SHP77 treated with DMSO at 0.1 percent for 48 hours (cell line): ENCODE results near the gene SP9.

ENCODE experiments used
- DNase-seq: peaks from one replicate; lab custom pipeline; 2025; lab: John Stamatoyannopoulos, UW

The SP9 gene

DNA sequence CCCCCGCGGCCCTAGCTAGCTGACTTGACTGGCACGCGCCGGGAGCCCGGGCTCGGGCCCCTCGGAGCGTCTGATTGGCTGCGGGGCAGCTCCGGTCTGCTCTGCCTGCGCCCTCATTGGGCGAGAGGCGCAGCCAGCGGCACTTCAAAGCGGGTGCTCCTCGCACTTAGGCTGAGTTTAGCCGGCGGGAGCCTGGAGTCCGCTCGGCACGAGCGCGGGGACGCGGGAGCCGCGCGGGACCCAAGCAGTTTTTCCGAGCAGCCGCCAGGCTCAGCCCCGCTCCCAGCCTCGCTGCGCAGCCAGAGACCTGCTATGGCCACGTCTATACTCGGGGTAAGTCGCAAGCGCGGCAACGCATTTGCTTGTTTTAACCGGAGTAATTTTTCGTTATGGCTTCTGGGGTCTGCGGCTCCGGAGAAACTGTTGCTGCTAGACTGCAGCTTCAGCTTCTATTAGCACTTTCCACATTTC lies at the start of gene SP9:
Gene SP9 (plus strand): TSS at position 174 of the 471 bp plus-strand sequence. CDS start 139 bp downstream, at position 313.
- no peak for DNase-seq

DNA sequence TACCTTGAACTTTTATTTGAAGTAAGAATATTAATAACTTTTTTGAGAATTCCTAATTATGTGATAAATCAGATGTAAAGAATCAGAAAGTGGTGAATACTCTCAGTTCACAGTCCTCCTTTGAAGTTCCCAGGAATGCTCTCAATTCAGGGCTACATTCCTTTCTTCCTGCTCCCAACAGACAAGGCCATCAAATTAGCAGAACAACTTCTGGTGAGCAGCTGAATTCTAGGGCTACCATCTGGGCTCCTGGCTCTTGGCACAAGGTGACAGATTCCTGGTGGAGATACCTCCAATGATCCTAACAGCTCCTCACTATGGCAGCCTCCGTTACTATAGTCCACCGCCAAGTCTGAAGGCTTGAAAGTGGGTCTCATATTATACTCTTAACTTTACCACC lies 48.6 kb upstream of the SP9 start:
- DNase-seq: no peak

DNA sequence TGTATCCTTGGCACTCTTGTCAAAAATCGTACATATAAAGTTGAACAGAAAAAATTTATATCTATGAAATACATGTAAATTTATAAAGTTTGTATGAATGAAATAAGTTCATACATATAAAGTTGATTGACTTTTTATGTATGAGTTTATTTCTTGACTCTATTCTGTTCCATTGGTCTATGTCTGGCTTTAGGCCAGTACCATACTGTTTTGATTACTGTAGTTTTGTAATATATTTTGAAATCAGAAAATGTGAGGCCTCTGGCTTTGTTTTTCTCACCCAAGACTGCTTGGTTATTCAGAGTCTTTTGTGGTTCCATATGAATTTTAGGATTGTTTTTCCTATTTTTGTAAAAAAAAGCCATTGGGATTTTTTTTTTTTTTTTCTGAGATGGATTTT lies 41.8 kb upstream of the SP9 start:
- no peak for DNase-seq

DNA sequence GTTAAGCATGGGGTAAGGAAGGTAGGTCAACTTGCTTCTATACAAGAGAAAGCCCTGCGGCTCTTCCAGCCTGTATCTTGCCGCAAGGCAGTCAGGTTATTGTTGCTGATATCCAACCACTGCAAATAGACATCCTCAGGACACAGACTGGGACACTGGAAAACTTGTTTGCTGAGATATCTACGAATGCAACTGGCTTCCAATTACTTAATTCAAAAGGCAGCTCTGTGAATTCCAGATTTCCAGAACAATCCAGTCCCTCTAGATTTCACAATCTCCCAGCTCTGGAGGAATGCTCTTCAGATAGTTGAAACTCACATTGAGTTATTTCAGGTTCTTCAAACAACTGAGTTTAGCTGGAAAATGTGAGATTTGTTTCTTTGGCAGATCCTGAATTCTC lies 34.6 kb upstream of the SP9 start:
- DNase-seq: no peak

DNA sequence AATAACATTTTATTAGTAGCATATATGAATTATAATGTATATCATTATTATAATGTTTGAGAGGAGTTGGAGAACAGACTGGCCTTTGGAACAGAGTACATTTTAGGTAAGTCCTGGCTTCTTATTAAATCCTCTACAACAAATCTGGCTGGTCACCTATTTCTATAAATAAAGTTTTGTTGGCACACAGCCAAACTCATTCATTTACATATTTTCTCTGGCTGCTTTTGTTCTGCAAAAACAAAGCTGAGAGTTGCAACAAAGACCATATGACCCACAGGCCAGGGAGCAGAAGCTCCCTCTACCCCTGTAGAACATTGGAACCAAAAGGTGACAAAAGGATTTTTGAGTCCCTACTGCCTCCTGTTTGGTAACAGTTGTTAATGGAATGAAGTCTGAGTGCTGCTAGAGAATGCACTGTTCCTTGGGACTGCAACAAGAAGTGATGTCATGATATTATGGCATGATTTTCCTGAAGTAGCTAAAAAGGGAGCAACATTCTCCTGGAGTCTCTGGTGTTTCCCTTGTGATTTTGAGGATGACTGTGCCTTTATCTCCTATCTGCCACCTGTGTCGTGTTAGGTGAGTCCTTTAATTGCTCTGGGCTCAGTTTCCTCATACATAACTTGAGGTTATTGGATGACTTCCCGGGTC lies 22.0 kb upstream of the SP9 start:
- no peak for DNase-seq

DNA sequence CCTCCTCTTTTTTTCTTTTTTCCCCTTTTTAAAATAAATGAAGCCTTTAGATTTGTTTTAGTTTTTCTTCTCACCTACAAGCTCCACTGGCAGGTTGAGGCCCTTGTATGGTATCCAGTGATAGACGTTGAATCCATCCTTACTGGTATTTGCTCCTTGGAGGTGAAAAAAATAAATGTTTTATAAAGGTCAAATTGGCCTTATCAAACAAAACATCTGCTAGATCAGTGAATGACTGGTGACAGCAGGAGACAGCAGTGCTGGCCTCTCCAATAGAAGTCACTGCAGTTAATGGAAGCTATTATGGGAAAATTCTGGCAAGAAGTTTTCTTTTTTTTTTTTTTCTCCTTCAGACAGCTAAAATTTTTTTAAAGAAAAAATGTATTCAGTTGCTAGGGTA lies 12.6 kb upstream of the SP9 start:
- no peak for DNase-seq

DNA sequence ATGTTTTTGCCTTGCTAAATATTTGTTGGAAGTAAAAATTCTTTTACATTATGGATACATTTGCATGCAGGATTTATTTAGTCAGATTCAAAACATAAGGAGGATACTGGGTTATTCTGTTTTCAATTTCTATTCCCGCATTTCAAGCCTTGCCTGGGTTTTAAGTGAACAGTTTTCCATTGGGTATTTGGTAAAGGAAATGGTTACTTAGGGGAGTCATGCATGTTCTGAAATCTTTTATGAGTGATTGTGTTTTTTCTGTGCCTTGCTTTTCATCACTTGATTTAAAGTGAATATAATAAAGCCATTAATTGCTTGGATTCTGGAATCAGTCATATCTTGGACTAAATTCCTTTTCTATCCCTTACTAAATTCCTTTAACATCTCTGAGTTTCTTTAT lies 12.0 kb upstream of the SP9 start:
- no peak for DNase-seq

DNA sequence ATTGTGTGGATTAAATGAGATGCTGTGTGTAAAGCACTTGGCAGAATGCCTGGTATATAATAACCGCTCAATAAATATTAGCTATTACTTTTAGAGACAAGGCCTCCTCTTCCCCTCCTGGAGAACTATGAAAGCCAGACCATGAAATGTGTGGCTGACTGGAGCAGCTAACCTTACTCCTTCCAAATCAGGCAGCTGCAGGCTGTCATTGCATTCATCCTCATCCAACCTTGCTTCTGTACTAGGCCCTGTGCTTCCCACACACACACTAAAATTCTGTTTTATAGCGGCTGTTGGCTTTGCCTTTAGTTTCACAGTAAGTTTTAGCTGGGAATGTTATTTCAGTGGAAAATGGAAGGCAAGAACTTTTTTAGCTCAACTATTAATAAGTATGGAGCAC lies 10.2 kb upstream of the SP9 start:
- DNase-seq: no peak

DNA sequence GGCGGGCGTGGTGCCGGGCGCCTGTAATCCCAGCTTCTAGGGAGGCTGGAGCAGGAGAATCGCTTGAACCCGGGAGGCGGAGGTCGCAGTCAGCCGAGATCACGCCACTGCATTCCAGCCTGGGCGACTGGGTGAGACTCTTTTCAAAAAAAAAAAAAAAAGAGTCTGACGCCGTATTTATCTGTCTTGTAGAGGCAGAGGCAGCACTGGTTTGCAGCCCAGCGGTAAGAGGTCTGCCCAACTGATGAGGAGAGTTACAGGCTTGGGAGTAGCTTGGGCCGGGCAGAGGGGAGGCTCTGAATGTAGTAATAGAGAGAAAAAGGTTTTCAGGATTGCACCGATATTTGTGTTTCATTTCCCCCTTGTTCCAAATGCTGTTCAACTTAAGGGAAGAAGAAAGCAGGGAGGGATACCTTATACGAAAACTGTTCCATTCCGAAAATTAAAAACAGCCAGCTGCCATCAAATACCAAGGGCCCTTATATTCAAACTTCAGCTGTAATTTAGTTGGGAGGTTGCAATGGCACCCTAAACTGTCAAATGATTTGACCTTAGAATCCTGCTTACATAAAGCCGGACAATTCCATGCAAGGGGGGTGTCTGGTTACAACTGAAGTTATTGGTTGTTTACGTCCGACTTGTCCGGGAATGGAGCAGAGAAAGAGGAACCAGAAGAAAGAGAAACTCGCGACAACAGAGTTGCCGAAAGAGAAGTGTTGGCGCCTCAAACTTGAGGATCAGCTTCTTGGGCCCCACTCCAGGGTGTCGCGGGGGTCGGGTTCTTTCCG lies 9.2 kb upstream of the SP9 start:
- DNase-seq: no peak

DNA sequence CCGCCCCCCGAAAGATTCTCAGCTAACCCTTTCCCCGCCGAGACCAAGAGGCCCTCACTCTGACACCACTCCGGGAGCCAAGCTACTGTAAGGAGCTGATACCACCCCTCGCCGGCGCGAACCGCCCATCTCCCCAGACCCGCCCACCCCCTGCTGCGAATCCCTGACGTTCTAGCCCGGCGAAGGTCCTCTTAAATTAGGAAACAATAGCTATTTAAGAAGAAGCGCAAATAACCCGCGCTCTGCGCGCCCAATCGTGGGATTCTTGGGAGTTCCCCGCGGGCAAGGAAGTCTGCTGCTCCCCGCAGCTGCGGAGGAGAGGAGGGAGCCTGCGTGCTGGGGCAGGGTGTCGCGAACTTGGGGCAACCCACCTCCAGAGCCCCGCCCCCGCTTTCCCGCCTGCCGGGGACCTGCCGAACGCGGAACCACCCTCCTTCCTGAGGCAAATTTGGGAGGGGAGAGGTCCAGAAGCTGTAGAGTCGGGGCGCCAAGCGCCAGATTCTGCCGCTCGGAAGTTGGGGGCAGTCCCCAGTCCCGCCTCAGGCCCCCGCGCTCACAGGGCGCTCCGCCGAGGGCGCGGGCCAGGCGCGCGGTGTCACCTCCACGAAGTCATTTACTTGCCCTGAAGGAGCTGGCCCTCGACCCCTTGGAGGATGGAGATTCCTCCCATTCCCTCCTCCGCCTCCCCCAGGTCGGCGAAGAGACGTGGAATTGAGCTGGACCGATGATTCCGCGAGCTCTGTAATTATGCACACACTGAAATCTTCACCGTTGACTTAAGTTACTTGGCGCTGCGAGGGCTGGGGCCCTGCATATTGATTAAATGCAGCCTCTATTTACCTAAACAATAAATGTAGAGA lies 8.4 kb upstream of the SP9 start:
- no peak for DNase-seq

DNA sequence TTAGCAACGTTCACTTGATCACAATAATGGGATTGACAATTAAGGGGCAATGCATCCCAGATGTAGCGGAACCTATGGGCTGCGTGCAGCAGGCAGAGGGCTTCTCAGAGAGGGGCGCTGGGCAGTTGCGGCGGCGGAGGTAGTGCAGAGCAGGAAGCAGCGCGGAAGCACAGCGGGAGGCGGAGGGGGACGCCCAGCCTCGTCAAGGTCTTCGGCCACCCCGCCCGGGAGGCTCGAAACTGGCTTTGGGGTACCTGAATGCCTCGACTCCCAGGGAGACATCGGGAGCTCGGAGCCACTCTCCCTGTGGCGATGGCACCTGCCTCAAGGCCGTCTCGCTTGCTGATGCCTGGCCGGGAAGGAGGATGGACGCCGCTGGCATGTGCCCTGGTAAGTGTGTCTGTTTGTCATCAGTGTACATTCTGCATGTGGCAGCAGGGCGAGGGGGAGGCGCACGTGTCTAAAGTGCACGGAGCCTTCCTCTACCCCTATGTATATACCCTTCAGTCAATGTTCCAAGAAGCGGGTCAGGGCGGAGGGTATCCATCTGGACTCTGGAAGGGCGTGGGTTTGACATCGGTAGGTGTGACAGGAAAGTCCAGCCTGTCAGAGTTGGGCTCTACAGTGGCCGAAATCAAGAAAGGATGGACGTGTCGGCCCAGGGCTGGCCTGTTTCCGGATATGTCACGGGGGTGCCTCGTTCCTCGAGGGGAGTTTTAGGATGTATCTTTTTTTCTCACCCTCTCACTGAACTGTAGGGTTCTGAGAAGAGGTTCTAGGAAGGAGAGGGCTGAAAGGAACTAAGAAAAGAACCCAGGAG lies 7.5 kb upstream of the SP9 start:
- DNase-seq: no peak

DNA sequence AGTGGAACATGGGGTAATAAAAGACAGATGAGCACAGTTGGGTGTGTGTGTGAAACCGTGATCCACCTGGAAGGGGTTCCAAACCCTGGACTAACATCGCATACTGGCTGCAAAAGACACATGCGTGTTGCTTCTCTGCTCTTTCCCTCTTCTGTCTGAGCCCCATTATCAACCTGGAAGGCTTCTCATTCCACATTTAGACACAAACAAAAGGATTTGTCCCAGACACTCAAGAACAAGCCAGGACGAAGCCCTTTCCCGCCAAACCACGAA lies 7.0 kb upstream of the SP9 start:
- DNase-seq: no peak

DNA sequence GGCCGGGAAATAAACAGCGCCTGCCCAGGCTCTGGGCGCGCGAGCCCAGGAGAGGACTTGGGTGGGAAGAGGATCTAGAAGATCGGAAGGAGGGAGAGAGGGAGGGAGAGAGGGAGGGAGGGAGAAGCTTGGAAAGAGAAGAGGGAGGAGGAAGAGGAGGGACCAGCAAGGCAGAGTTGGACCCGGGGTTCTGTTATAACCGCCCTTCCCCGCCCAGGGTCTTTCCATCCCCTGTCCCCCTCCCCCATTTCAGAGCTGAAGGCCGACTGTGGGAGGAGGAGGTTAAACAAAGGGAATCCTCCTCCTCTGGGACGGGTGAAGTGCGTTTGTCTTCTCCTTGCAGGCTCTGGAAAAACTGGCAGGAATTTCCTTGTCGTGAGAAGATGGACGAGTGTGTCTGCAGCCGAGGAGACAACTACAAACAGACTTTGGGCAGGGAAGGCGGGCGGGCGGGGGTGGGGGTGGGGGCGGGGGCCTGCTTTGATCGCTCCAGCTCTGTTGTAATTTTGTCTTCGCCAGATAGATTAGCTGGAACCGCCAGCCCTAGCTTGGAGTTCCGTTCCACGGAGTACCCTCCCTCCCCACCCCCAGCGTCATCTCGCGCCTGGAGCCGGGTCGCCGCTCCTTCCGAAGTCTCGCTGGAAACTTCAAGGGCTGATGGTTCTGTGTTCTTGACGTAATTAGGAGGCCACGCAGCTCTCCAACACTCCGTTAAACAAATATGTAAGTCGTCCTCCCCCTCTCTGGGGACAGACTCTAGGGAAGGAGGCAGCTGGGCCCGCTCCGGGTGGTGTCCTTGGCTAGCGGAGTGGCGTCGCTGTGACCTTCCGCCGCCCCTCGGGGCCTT lies 6.4 kb upstream of the SP9 start:
- DNase-seq: no peak

DNA sequence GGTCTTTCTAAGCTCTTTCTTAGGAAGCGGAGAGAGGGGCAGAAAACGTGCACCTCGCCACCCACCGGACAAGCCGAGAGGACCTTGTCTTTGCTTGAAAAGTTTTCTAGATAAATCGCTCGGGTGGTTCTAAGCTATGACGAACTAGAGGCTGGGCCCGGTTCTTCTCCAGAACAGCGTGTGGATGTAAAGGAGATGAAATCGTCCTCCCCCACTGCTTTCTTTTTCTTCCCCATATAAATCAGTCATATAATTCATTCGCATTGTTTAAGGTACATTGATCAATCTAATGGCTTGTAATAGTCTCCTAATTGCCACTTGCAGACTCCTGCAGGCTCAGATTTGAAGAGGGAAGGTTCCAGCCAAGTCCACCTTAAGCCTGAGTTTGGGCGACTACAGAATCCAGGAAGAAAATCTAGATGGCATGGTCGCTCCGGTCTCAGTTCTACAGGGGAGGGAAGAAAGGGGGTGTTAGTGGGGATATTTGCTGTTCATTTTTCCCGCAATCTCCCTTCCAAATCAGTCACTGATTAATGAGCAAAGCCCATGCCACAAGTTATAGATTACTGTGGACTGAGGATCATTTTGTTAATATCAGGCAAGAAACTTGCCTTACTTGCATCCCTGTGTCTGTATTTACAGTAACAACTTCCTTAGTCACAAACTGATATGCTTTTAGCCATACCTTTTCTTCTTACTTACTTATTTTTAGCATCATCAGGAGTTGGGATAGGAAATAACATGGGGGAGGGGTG lies 5.6 kb upstream of the SP9 start:
- DNase-seq: no peak

DNA sequence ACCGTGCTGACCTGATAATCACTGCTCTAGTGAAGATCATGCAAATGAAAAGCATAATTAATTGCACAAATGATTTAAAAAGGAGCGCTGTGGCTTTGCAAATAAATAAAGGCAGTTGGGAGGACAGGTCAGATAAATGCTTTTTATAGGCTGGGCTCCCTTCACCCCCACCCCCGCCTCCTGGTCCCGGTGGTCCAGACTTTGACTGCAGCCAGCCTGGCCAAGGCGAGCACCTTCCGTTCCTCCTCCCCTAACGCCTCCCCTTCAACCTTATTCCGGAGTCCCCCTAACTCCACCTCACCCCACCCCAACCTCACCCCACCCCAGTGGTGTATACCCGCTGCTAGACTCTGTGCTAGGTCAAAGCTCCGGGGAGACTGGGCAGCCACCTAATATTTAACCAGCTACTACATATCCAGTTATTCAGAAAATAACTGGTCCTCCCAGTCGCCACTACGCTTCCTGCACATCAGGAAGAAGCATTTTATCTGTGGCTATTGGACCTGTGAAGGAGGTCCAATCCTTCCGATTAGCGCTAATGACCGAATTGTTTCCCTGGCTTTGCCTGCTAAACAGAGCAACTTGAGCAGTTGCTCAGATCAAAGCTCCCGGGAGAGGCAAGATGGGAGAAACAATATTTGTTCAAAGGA lies 3.7 kb upstream of the SP9 start:
- DNase-seq: no peak

DNA sequence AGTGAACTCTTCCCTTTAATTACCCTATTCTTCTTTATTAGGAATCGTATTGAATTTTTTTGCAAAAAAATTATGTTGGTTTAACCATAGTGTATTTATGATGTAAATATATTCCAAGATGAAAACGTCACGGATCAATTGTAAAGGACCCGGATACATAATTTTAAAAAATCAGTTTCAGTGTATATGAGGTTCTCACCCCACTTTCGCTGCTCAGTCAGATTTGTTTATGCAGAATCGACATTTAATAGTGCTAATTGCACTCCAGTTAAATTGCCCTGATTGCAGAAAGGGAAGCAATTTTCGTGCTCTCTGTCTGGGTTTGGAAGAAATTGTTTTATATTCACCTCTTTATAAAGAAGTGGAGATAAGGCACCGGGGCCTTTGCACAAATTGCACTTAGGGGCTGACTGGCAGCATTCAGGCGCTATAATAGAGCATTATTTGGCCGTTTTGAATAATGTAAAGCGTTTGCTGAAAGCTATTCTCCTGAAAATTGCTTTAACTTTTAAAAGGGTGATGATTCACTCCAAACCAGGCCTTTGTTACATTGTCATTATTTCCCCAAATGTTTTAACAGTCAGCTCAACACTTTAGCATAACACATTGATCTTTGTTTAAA lies 3.0 kb upstream of the SP9 start:
- DNase-seq: no peak

DNA sequence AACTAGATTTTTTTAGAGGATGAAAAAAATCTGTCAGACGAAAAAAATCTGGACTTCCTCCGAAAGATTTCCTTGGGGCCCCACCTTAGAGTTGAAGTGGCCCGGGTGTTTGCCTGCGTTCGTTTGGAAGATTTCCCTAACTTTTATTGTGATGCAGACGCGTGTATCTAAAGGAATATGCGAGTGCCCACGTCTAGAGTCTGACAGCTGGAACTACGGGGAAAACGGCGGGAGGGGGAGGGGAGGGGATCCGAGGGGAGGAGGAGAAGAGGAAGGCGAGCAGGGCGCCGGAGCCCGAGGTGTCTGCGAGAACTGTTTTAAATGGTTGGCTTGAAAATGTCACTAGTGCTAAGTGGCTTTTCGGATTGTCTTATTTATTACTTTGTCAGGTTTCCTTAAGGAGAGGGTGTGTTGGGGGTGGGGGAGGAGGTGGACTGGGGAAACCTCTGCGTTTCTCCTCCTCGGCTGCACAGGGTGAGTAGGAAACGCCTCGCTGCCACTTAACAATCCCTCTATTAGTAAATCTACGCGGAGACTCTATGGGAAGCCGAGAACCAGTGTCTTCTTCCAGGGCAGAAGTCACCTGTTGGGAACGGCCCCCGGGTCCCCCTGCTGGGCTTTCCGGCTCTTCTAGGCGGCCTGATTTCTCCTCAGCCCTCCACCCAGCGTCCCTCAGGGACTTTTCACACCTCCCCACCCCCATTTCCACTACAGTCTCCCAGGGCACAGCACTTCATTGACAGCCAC lies 2.4 kb upstream of the SP9 start:
- DNase-seq: no peak

DNA sequence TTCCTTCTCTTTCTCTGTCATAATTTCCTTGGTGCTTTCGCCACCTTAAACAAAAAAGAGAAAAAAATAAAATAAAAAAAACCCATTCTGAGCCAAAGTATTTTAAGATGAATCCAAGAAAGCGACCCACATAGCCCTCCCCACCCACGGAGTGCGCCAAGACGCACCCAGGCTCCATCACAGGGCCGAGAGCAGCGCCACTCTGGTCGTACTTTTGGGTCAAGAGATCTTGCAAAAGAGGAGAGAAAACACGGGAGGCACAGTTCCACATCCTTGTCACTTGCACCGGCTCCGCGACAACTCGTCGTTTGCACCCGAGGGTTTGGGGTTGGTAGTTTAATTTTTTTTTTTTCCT lies 1.8 kb upstream of the SP9 start:
- DNase-seq: no peak
